CD8-positive, alpha-beta memory T cell (primary cell): ENCODE results near the gene BBS9. TPM values are rescaled to one million over a fixed set of nuclear protein-coding genes. Genes with fewer than 3 reads are reported as not detected.
A peak's percentile ranks its signal among the peaks of the same experiment; 100 is the strongest.

Experiments
- CTCF ChIA-PET: fragments of 350-600 bp; sonication (Branson Sonifier 250); formaldehyde crosslinking; loops from one replicate; lab custom pipeline; 2021; ENCODE audit warnings: antibody characterized with exemption; lab: Charles Lee
- POLR2A ChIA-PET: fragments of 350-600 bp; sonication (Branson Sonifier 250); formaldehyde crosslinking; loops from one replicate; lab custom pipeline; 2021; ENCODE audit warnings: antibody characterized with exemption; lab: Charles Lee
- DNase-seq, 5 donors: peaks; one replicate each; pipeline versions ENCODE4 v3.0.0 to v3.0.0-alpha.2; 2020 to 2022; ENCODE audit warnings: mixed read lengths in 1 of 5
- H3K27ac ChIP-seq: one replicate; pipeline ENCODE4 v1.7.0; 2013; ENCODE audit warnings: low read depth, mild to moderate bottlenecking, low read length, moderate library complexity
- H3K27me3 ChIP-seq: 2 replicates; pipeline ENCODE4 v1.7.0; 2013; ENCODE audit warnings: low read length, mild to moderate bottlenecking; ENCODE audit not compliant: insufficient read depth, poor library complexity, severe bottlenecking
- H3K36me3 ChIP-seq: 2 replicates; pipeline ENCODE4 v1.7.0; 2013; ENCODE audit warnings: mild to moderate bottlenecking, low read length, moderate library complexity; ENCODE audit not compliant: insufficient read depth
- H3K4me1 ChIP-seq: 2 replicates; pipeline ENCODE4 v1.7.0; 2013; ENCODE audit warnings: mild to moderate bottlenecking, low read length, moderate library complexity; ENCODE audit not compliant: insufficient read depth
- H3K4me3 ChIP-seq: 2 replicates; pipeline ENCODE4 v1.7.0; 2013; ENCODE audit warnings: mild to moderate bottlenecking, low read length
- H3K9me3 ChIP-seq: 2 replicates; pipeline ENCODE4 v1.7.0; 2013; ENCODE audit warnings: mild to moderate bottlenecking, low read length
- H3K27ac Mint-ChIP-seq, 8 donors: one replicate each; pipeline ENCODE4 v1.8.0; 2020 to 2021; ENCODE audit warnings: mixed read lengths in 8 of 8, mild to moderate bottlenecking in 6 of 8, inconsistent platforms in 3 of 8, moderate library complexity in 3 of 8
- H3K27me3 Mint-ChIP-seq, 2 donors: one replicate each; pipeline ENCODE4 v1.8.0; 2020 to 2021; ENCODE audit warnings: mixed read lengths in 2 of 2, mild to moderate bottlenecking in 1 of 2, moderate library complexity in 1 of 2
- H3K36me3 Mint-ChIP-seq, 3 donors: one replicate each; pipeline ENCODE4 v1.8.0; 2020 to 2021; ENCODE audit warnings: mixed read lengths in 3 of 3, inconsistent platforms in 1 of 3, mild to moderate bottlenecking in 1 of 3
- H3K4me1 Mint-ChIP-seq, 3 donors: one replicate each; pipeline ENCODE4 v1.8.0; 2020 to 2021; ENCODE audit warnings: mixed read lengths in 3 of 3, inconsistent platforms in 1 of 3, mild to moderate bottlenecking in 1 of 3
- H3K4me3 Mint-ChIP-seq, 7 donors: one replicate each; pipeline ENCODE4 v1.8.0; 2020 to 2021; ENCODE audit warnings: mixed read lengths in 7 of 7, mild to moderate bottlenecking in 6 of 7, moderate library complexity in 4 of 7, inconsistent platforms in 2 of 7
- H3K9me3 Mint-ChIP-seq, 5 donors: one replicate each; pipeline ENCODE4 v1.8.0; 2020 to 2022; ENCODE audit warnings: mixed read lengths in 5 of 5, mild to moderate bottlenecking in 3 of 5, moderate library complexity in 2 of 5, inconsistent platforms in 1 of 5
- polyA plus RNA-seq: library from polyadenylated mRNA; unstranded; fragments of 300-500 nt; fragmentation: Illumina TruSeq; gene quantifications from one replicate; pipeline ENCODE4 v1.2.3, GENCODE V29; 2021
- total RNA-seq, 2 experiments: library from RNA; stranded (reverse); gene quantifications; one replicate each; pipeline ENCODE4 v1.2.3, GENCODE V29; 2021

Gene BBS9
- total and polyA plus RNA-seq, 3 experiments from 2014 or later: 10.0 to 14.6 (median 11.1) TPM

GRCh38 chr7:33425929-33426678 is 296.7 kb downstream of the BBS9 start:
- Histone ChIP-seq H3K36me3 (no peaks in the 10 kb centered on the region), H3K27me3 (no peaks in the 10 kb centered on the region), H3K27ac (no peak overlapping the region), H3K9me3 (no peaks in the 10 kb centered on the region), H3K4me3 (no peak overlapping the region), H3K4me1 (no peaks in the 10 kb centered on the region)
- H3K27ac Mint-ChIP-seq: no peak overlapping the region
- DNase-seq: no peak
- peaks cover 0 to 2% (median 0%) of the 10 kb centered on the region in 5 donors for H3K9me3 Mint-ChIP-seq
- POLR2A ChIA-PET: no interaction called here
- CTCF ChIA-PET: no interaction called here
- no peak overlapping the region for H3K4me3 Mint-ChIP-seq
- H3K27me3 Mint-ChIP-seq: no peaks in the 10 kb centered on the region
- H3K36me3 Mint-ChIP-seq: no peaks in the 10 kb centered on the region
- peaks cover 0 to 3% (median 2%) of the 10 kb centered on the region in 3 donors for H3K4me1 Mint-ChIP-seq

GRCh38 chr7:33428415-33428814 is 299.1 kb downstream of the BBS9 start:
- no peak overlapping the region for H3K27ac Mint-ChIP-seq
- Histone ChIP-seq H3K4me1 (no peaks in the 10 kb centered on the region), H3K27ac (no peak overlapping the region), H3K27me3 (no peaks in the 10 kb centered on the region), H3K4me3 (no peak overlapping the region), H3K36me3 (no peaks in the 10 kb centered on the region), H3K9me3 (no peaks in the 10 kb centered on the region)
- DNase-seq: no peak
- no peak overlapping the region for H3K4me3 Mint-ChIP-seq
- H3K27me3 Mint-ChIP-seq: no peaks in the 10 kb centered on the region
- H3K36me3 Mint-ChIP-seq: no peaks in the 10 kb centered on the region
- peaks cover 0 to 2% (median 0%) of the 10 kb centered on the region in 5 donors for H3K9me3 Mint-ChIP-seq
- no peaks in the 10 kb centered on the region for H3K4me1 Mint-ChIP-seq
- ChIA-PET CTCF (no interaction called here), POLR2A (no interaction called here)

GRCh38 chr7:33431543-33431942 is 302.2 kb downstream of the BBS9 start:
- no peak overlapping the region for H3K27ac Mint-ChIP-seq
- Histone ChIP-seq H3K36me3 (no peaks in the 10 kb centered on the region), H3K4me1 (no peaks in the 10 kb centered on the region), H3K27me3 (no peaks in the 10 kb centered on the region), H3K9me3 (no peaks in the 10 kb centered on the region), H3K27ac (no peak overlapping the region), H3K4me3 (no peak overlapping the region)
- CTCF ChIA-PET: no interaction called here
- no peak for DNase-seq
- H3K4me1 Mint-ChIP-seq: no peaks in the 10 kb centered on the region
- H3K9me3 Mint-ChIP-seq: peaks cover 0 to 2% (median 0%) of the 10 kb centered on the region in 5 donors
- H3K27me3 Mint-ChIP-seq: no peaks in the 10 kb centered on the region
- H3K36me3 Mint-ChIP-seq: peaks cover 0 to under 1% (median 0%) of the 10 kb centered on the region in 3 donors
- POLR2A ChIA-PET: no interaction called here
- H3K4me3 Mint-ChIP-seq: no peak overlapping the region

DNA sequence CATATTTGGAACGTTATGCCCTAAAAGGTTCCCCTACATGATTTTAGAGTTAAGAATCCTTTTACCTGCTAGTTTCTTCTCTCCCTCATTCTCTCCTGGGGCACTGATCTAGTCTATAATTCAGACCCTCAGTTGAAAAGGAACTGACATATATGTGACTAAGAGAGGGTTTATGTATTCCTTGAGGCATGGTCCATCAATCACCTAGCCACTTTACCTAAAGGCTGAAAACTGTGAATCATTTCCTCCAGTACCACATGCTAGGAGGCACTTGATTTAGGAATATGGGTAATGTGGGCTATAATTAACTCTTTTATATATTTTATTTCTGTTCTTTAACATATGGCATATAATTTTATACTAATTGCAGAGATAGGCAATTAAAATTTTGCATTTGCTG is 303.5 kb downstream of the BBS9 start:
- no peak overlapping the region for H3K4me3 ChIP-seq
- ChIA-PET CTCF (no interaction called here), POLR2A (no interaction called here)
- DNase-seq: no peak
- Mint-ChIP-seq H3K9me3 (peaks cover 0 to 2% (median 0%) of the 10 kb centered on the region in 5 donors), H3K4me3 (no peak overlapping the region), H3K4me1 (no peaks in the 10 kb centered on the region), H3K36me3 (peaks cover 0 to 3% (median 0%) of the 10 kb centered on the region in 3 donors), H3K27me3 (no peaks in the 10 kb centered on the region), H3K27ac (no peak overlapping the region)
- H3K27me3 ChIP-seq: no peaks in the 10 kb centered on the region
- no peak overlapping the region for H3K27ac ChIP-seq
- H3K36me3 ChIP-seq: no peaks in the 10 kb centered on the region
- no peaks in the 10 kb centered on the region for H3K4me1 ChIP-seq
- H3K9me3 ChIP-seq: no peaks in the 10 kb centered on the region

DNA sequence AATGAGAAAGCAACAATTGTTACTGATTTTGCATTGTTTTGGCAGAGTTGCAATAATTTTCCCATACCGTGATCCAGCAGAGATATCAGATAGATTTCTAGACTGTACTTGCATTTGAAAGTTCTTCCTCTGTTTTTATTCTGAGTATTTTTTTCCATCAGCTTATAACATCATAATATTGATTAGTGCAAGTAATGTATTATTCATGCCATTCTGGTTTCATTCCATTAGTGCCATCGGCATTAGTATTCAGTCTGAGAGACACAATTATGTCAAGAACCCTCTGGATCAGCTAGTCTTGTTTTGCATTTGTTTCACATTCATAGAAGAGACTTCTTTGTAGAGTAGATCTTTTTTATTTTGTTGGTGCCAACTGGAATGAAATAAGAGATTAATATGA is 304.0 kb downstream of the BBS9 start:
- H3K4me1 ChIP-seq: no peaks in the 10 kb centered on the region
- H3K27ac Mint-ChIP-seq: no peak overlapping the region
- peaks cover 0 to 4% (median 1%) of the 10 kb centered on the region in 3 donors for H3K36me3 Mint-ChIP-seq
- peaks cover 0 to 2% (median 0%) of the 10 kb centered on the region in 5 donors for H3K9me3 Mint-ChIP-seq
- no peaks in the 10 kb centered on the region for H3K9me3 ChIP-seq
- H3K27me3 ChIP-seq: no peaks in the 10 kb centered on the region
- ChIA-PET POLR2A (no interaction called here), CTCF (no interaction called here)
- H3K27ac ChIP-seq: no peak overlapping the region
- no peaks in the 10 kb centered on the region for H3K27me3 Mint-ChIP-seq
- H3K4me3 ChIP-seq: no peak overlapping the region
- no peak overlapping the region for H3K4me3 Mint-ChIP-seq
- DNase-seq: no peak
- no peaks in the 10 kb centered on the region for H3K36me3 ChIP-seq
- H3K4me1 Mint-ChIP-seq: no peaks in the 10 kb centered on the region

DNA sequence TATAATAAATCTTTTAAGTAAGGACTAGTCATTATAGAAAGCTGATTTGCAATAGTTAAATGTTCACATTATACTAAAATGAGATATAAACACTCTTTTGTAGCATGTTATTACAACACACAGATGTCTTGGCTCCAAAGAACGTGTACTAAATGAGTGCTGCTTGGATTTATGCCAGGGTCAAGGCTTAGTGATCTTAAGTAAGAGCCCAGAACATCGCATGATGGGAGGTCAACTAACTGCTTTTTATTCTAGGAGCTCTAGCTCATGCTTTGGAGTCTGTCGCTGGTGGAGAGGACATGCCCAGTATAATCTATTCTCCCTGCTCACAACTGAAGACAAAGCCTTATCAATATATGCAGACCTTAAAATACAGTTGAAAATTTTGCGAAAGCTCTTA is 315.1 kb downstream of the BBS9 start:
- DNase-seq: no peak
- no peaks in the 10 kb centered on the region for H3K36me3 ChIP-seq
- peak overlapping the region in 1 of 8 donors; percentile 34 for H3K27ac Mint-ChIP-seq
- H3K27me3 ChIP-seq: no peaks in the 10 kb centered on the region
- H3K9me3 Mint-ChIP-seq: no peaks in the 10 kb centered on the region
- CTCF ChIA-PET: no interaction called here
- H3K36me3 Mint-ChIP-seq: peaks cover 0 to 14% (median 3%) of the 10 kb centered on the region in 3 donors
- H3K4me3 Mint-ChIP-seq: no peak overlapping the region
- no peaks in the 10 kb centered on the region for H3K27me3 Mint-ChIP-seq
- POLR2A ChIA-PET: no interaction called here
- H3K9me3 ChIP-seq: no peaks in the 10 kb centered on the region
- no peak overlapping the region for H3K4me3 ChIP-seq
- H3K4me1 Mint-ChIP-seq: peaks cover 10 to 20% (median 13%) of the 10 kb centered on the region in 3 donors
- H3K27ac ChIP-seq: no peak overlapping the region
- H3K4me1 ChIP-seq: no peaks in the 10 kb centered on the region

DNA sequence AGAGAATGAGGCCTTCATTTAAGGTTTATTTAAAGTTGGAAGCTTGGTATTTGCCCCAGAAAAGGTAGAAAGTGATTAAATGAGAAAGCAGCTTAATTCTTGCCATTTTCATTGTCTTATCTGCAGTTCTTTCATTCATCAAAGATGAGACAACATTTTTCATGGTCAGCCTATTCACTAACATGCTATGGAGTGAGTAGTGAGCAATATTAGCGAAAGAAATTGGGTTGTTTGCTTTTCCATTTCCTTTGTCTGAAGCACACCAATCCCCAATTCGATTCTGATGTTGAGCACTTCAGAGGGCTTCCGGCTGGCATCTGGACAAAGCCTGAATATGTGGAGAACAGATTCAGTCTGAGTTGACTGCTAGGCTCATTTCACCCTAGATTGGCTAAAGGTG is 317.2 kb downstream of the BBS9 start:
- H3K9me3 Mint-ChIP-seq: peaks cover 0 to 3% (median 0%) of the 10 kb centered on the region in 5 donors
- ChIA-PET CTCF (no interaction called here), POLR2A (no interaction called here)
- peaks cover 0 to 18% (median 4%) of the 10 kb centered on the region in 3 donors for H3K36me3 Mint-ChIP-seq
- no peak for DNase-seq
- H3K9me3 ChIP-seq: no peaks in the 10 kb centered on the region
- H3K27me3 ChIP-seq: no peaks in the 10 kb centered on the region
- H3K4me1 Mint-ChIP-seq: peaks cover 13 to 29% (median 17%) of the 10 kb centered on the region in 3 donors
- no peaks in the 10 kb centered on the region for H3K4me1 ChIP-seq
- no peaks in the 10 kb centered on the region for H3K27me3 Mint-ChIP-seq
- no peak overlapping the region for H3K4me3 Mint-ChIP-seq
- H3K4me3 ChIP-seq: no peak overlapping the region
- no peak overlapping the region for H3K27ac Mint-ChIP-seq
- H3K36me3 ChIP-seq: no peaks in the 10 kb centered on the region
- no peak overlapping the region for H3K27ac ChIP-seq

DNA sequence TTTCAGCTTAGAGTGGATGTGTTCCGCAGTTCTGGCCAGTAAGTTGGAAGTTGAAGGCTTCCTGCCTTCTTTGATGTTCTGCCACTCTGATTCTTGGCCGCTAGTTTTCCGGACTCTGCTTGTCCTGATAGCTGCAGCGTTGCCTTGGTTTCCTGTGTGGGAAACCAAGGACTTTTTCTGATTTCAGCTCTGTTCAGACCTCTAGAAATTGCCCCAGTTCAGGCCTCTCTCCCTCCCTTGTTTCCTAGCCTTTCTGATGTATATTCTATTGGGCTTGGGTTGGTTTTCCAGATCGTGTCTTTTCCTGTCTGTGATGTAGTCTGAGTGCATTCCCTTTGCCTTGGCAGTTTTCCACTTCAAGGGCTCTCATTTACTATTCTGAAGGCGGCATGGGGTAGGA is 318.7 kb downstream of the BBS9 start:
- ChIA-PET POLR2A (no interaction called here), CTCF (no interaction called here)
- peaks cover 0 to 3% (median 0%) of the 10 kb centered on the region in 5 donors for H3K9me3 Mint-ChIP-seq
- no peak for DNase-seq
- no peak overlapping the region for H3K27ac ChIP-seq
- no peaks in the 10 kb centered on the region for H3K4me1 ChIP-seq
- no peaks in the 10 kb centered on the region for H3K36me3 ChIP-seq
- peaks cover 4 to 23% (median 4%) of the 10 kb centered on the region in 3 donors for H3K36me3 Mint-ChIP-seq
- no peak overlapping the region for H3K27ac Mint-ChIP-seq
- H3K4me3 Mint-ChIP-seq: no peak overlapping the region
- no peak overlapping the region for H3K4me3 ChIP-seq
- no peaks in the 10 kb centered on the region for H3K9me3 ChIP-seq
- H3K4me1 Mint-ChIP-seq: peaks cover 13 to 29% (median 17%) of the 10 kb centered on the region in 3 donors
- H3K27me3 ChIP-seq: no peaks in the 10 kb centered on the region
- no peaks in the 10 kb centered on the region for H3K27me3 Mint-ChIP-seq
